ENCODE data around the gene FTSJ1. TPM values are rescaled to one million over a fixed set of nuclear protein-coding genes. Genes with fewer than 3 reads are reported as not detected.
A peak's percentile ranks its signal among the peaks of the same experiment; 100 is the strongest.

The FTSJ1 gene
- total RNA-seq, 1 experiment from 2014 or later: 61.3 TPM

GRCh38 chrX:48471504-48471903, 4.5 kb upstream of the FTSJ1 start:
- intact Hi-C loops (cut with micrococcal nuclease; ENCODE audit: unreplicated experiment): no loop called here
- Histone ChIP-seq H3K27me3 (replicated peaks; ENCODE audit: insufficient read depth, low read depth, low read length, poor library complexity) (no peaks in the 10 kb centered on the region), H3K4me3 (ENCODE audit: low read depth, low read length, poor library complexity, severe bottlenecking) (no peak overlapping the region), H3K9me3 (ENCODE audit: low read depth, low read length, poor library complexity, severe bottlenecking) (no peaks in the 10 kb centered on the region), H3K4me1 (ENCODE audit: insufficient read depth, low read length, poor library complexity, severe bottlenecking) (peaks cover 9% of the 10 kb centered on the region), H3K27ac (ENCODE audit: low read depth, low read length, poor library complexity, severe bottlenecking) (no peak overlapping the region), H3K36me3 (ENCODE audit: insufficient read depth, low read length, poor library complexity, severe bottlenecking) (no peaks in the 10 kb centered on the region)
- BruUV-seq (replicated peaks): no TSS peak
- POLR2A ChIA-PET (ENCODE audit: low non-redundant PET): no interaction called here
- TF ChIP-seq CTCF (conservative IDR thresholded peaks at IDR 0.05; ENCODE audit: low read depth, low read length): no peak
- TF ChIP-seq EZH2 (IDR thresholded peaks at IDR 0.05; ENCODE audit: borderline replicate concordance, low read depth, low read length, poor library complexity, severe bottlenecking): no peak
- CTCF ChIA-PET: no interaction called here
- DNase-seq (ENCODE audit: low spot score): no peak

GRCh38 chrX:48472225-48472624, 3.8 kb upstream of the FTSJ1 start:
- DNase-seq (ENCODE audit: low spot score): no peak
- Histone ChIP-seq H3K36me3 (ENCODE audit: insufficient read depth, low read length, poor library complexity, severe bottlenecking) (no peaks in the 10 kb centered on the region), H3K4me3 (ENCODE audit: low read depth, low read length, poor library complexity, severe bottlenecking) (no peak overlapping the region), H3K9me3 (ENCODE audit: low read depth, low read length, poor library complexity, severe bottlenecking) (no peaks in the 10 kb centered on the region), H3K27ac (ENCODE audit: low read depth, low read length, poor library complexity, severe bottlenecking) (no peak overlapping the region), H3K27me3 (replicated peaks; ENCODE audit: insufficient read depth, low read depth, low read length, poor library complexity) (no peaks in the 10 kb centered on the region), H3K4me1 (ENCODE audit: insufficient read depth, low read length, poor library complexity, severe bottlenecking) (peaks cover 9% of the 10 kb centered on the region)
- intact Hi-C loops (cut with micrococcal nuclease; ENCODE audit: unreplicated experiment): no loop called here
- TF ChIP-seq CTCF (conservative IDR thresholded peaks at IDR 0.05; ENCODE audit: low read depth, low read length): no peak
- no peak for TF ChIP-seq EZH2 (IDR thresholded peaks at IDR 0.05; ENCODE audit: borderline replicate concordance, low read depth, low read length, poor library complexity, severe bottlenecking)
- POLR2A ChIA-PET (ENCODE audit: low non-redundant PET): no interaction called here
- no TSS peak for BruUV-seq (replicated peaks)
- CTCF ChIA-PET: no interaction called here

- H3K9me3 ChIP-seq (ENCODE audit: low read depth, low read length, poor library complexity, severe bottlenecking): no peaks in the 10 kb centered on the region
- no TSS peak for BruUV-seq (replicated peaks)
- peak; percentile 44 for DNase-seq (ENCODE audit: low spot score)
- intact Hi-C loops (cut with micrococcal nuclease; ENCODE audit: unreplicated experiment): no loop called here
- ChIA-PET POLR2A (ENCODE audit: low non-redundant PET) (no interaction called here), CTCF (no interaction called here)
- TF ChIP-seq EZH2 (IDR thresholded peaks at IDR 0.05; ENCODE audit: borderline replicate concordance, low read depth, low read length, poor library complexity, severe bottlenecking) (no peak), CTCF (conservative IDR thresholded peaks at IDR 0.05; ENCODE audit: low read depth, low read length) (no peak)
- no peak overlapping the region for H3K4me3 ChIP-seq (ENCODE audit: low read depth, low read length, poor library complexity, severe bottlenecking)
- peaks cover 9% of the 10 kb centered on the region for H3K4me1 ChIP-seq (ENCODE audit: insufficient read depth, low read length, poor library complexity, severe bottlenecking)
- no peaks in the 10 kb centered on the region for H3K36me3 ChIP-seq (ENCODE audit: insufficient read depth, low read length, poor library complexity, severe bottlenecking)
- H3K27ac ChIP-seq (ENCODE audit: low read depth, low read length, poor library complexity, severe bottlenecking): peak overlapping the region; percentile 70
- H3K27me3 ChIP-seq (replicated peaks; ENCODE audit: insufficient read depth, low read depth, low read length, poor library complexity): no peaks in the 10 kb centered on the region
Observed at GRCh38 chrX:48472851-48473703, 2.9 kb upstream of the FTSJ1 start.

All from A673 (cell line).